GM18498 (cell line): ENCODE results near the gene SPHK2.
A peak's percentile ranks its signal among the peaks of the same experiment; 100 is the strongest.
"Not testable (repeated sequence)": the region's sequence is repeated elsewhere in the genome, so short reads cannot be mapped to it uniquely, and the experiment has no call there.

Experiments used
- ATAC-seq: cut with Tn5 transposase; IDR thresholded peaks from one replicate; pipeline ENCODE4 v1.9.1; 2021; ENCODE audit warnings: mild to moderate bottlenecking, moderate library complexity; ENCODE audit not compliant: unreplicated experiment

Gene SPHK2

GRCh38 chr19:48618916-48619691, at the start of gene SPHK2, which contains the start of gene RPL18:
Gene SPHK2 (plus strand): TSS chr19:48619506. CDS start chr19:48620515, 1,009 bp downstream.
Gene RPL18 (minus strand): TSS chr19:48619178. CDS start chr19:48619143, 35 bp downstream.
- ATAC-seq = peak; percentile 82

- no peak for ATAC-seq
Observed at GRCh38 chr19:48569814-48570213, 49.5 kb upstream of the SPHK2 start.

GRCh38 chr19:48571378-48572162, 47.7 kb upstream of the SPHK2 start:
- ATAC-seq = no peak

GRCh38 chr19:48573163-48573505, 46.2 kb upstream of the SPHK2 start:
- ATAC-seq = no peak

- ATAC-seq = no peak
Observed at GRCh38 chr19:48575931-48576622, 43.2 kb upstream of the SPHK2 start.

GRCh38 chr19:48577908-48578307, 41.4 kb upstream of the SPHK2 start:
- ATAC-seq = not testable (repeated sequence)

GRCh38 chr19:48578891-48579290, 40.4 kb upstream of the SPHK2 start:
- ATAC-seq = no peak

- no peak for ATAC-seq
Observed at GRCh38 chr19:48582168-48582567, 37.1 kb upstream of the SPHK2 start.

- no peak for ATAC-seq
Observed at GRCh38 chr19:48587387-48587786, 31.9 kb upstream of the SPHK2 start.

GRCh38 chr19:48588670-48589401, 30.5 kb upstream of the SPHK2 start:
- no peak for ATAC-seq

GRCh38 chr19:48591021-48591420, 28.3 kb upstream of the SPHK2 start:
- no peak for ATAC-seq

GRCh38 chr19:48595171-48595570, 24.1 kb upstream of the SPHK2 start:
- ATAC-seq = no peak

GRCh38 chr19:48595833-48596232, 23.5 kb upstream of the SPHK2 start:
- ATAC-seq = no peak

GRCh38 chr19:48596237-48596636, 23.1 kb upstream of the SPHK2 start:
- no peak for ATAC-seq

GRCh38 chr19:48596679-48597465, 22.4 kb upstream of the SPHK2 start:
- no peak for ATAC-seq

GRCh38 chr19:48598996-48599700, 20.2 kb upstream of the SPHK2 start:
- ATAC-seq = no peak

- no peak for ATAC-seq
Observed at GRCh38 chr19:48600679-48601417, 18.5 kb upstream of the SPHK2 start.

- no peak for ATAC-seq
Observed at GRCh38 chr19:48603001-48603400, 16.3 kb upstream of the SPHK2 start.

- ATAC-seq = no peak
Observed at GRCh38 chr19:48603449-48603848, 15.9 kb upstream of the SPHK2 start.
